ENCODE results near the gene MRPL17.
"Not testable (repeated sequence)": the region's sequence is repeated elsewhere in the genome, so short reads cannot be mapped to it uniquely, and the experiment has no call there.

MRPL17 gene

DNA sequence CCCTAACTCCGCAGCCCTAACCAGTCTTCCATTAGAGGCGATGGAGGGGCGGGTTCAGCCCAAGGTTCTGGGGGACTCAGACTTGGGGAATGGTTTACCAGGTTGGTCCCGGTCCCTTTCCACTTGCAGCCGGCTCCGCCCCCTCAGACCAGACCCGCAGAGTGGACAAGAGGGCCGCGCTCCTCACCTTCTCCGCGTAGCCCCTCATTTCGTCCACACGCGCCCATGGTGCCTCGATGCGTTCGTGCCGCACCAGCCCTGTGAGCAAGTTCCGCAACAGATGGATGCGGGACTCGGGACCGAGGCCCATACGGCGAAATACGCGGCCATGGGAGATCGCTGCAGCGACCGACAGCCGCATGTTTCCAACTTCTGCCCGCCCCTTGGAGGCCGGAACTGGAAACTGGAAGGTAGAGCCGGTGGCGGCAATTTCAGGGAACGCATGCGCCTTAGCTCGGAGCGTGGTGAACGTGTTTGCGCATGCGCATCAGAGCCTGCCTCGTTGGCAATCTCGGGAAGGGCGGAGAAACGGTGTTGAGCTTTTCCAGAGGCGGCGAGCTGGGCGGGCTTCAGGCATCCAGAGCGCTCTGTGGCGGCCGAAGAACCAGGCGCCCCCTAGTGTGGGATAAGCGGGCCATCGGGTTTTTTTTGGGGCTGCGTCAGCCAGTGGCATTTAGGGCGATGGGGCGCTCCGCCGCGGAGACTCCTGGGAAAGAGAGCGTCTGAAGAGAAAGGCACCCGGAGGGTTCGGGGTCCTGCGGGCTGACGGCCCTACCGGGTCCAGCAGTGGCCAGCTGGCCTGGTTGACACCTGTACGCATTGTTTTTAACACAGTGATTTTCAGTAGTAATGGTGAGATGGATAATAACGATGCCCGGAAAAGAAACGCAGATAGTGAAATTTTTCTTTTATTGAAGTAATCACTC is at the start of gene MRPL17:
TSS of gene MRPL17 (minus strand) at position 405 of the 926 bp plus-strand sequence. CDS start at position 361, 44 bp downstream.
- peak; percentile 100 for DNase-seq

DNA sequence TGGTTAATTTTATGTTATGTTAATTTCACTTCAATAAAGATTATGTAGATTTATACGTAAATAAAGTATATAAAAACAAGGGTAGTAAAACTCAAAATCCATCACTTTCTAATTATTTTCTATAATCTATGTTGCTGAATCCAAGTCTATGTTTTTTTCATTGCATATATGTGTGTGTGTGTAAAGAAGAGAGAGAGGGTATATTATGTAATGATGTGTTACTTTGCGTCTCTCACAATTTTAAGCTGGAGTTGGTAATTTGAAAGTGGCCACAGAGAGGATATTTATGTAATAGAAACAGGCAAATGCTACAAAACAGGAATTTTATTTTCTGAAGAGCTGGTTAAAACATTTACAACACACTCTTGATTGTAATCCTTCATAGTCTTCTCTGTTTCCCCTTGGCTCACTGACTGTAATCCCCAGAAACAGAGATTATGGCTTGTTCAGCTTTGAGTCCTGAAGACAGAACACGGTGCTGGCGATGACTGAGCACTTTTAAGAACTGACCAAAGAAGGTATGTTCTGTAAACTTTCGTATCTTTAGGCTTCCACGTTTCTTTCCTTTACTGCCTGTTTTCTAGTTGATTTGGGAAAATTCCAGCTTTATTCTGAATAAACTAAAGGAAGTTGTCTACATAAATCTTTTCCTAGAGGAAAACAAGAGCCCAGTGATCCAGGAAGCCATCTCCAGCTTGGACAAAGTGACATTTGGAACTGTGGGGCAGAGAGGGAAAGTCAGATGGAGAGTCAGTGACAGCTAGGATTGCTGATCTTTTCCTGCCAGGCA is 45.0 kb upstream of the MRPL17 start:
- DNase-seq = no peak

DNA sequence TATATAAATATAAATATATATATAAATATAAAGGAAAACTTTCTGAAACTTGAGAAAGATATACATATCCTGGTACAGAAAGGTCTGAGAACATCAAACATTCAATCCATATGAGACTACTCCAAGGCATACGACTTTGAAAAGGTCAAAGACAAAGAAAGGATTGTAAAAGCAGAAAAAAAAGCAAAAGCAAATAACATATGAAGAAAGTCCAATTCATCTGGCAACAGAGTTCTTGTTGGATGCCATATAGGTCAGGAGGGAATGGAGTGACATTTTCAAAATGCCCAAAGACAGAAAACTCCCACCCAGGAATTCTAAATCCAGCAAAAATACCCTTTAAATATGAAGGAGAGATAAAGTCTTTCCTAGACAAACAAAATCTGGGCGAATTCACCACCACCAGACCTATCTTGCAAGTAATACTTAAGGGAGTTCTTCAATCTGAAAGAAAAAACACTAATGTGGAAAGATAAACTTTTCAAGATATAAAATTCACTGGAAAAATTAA is 42.3 kb upstream of the MRPL17 start:
- DNase-seq = no peak

DNA sequence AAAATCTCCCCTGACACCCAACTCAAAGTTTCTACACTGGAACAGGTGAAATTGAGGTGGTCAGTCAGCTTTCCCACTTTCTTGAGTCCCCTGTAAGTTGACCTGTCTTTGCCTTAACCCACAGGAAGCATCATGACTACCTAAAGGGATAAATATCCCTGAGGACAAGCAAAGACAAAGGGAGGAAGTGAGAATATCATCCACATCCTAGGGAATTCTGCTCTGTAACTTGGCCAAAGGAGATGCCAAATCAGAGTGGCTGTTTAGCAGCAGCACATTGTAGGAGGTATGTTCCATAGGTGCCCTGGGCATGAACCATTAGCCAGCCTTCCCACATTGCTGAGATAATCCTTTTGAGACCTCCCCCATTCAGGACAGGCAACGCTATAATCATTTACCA is 40.9 kb upstream of the MRPL17 start:
- no peak for DNase-seq

DNA sequence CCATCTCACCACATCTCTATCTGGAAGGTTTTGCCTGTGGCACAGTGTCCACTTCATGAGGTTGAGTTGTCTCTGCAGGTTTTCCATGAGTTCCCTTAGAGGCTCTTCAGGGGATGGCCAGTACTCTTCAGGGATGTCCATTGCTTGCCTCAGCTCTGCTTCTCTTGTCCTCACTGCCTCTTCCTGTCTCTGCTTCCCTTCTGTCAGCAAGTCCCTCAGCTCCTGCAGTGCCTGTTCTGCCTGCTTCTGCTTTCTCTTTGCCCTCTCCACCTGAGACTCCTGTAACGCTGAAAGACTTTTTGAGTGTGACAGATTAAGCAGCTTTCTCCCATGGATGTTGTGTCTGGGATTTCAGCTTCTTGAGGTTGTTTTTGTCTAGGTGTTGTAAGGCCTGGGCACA is 38.2 kb upstream of the MRPL17 start:
- DNase-seq = no peak

DNA sequence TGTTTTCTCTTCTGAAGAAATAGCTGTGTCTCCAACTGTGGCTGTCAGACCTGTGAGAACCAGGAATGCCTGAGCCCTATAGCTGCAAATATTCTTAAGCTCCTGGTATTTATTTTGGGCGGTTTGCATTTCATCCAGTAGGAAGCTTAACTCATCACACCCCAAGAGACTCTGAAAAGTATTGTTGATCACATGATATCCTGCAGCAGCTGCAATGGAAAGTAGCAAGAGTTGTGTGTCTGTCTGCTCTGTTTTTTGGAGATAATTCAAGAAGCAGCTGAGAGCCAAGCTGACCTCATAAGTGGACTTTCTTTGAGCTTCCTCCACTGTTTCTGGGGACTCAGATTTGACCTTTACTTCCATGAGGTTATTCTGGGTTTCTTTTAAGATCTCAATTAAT is 36.4 kb upstream of the MRPL17 start:
- no peak for DNase-seq

DNA sequence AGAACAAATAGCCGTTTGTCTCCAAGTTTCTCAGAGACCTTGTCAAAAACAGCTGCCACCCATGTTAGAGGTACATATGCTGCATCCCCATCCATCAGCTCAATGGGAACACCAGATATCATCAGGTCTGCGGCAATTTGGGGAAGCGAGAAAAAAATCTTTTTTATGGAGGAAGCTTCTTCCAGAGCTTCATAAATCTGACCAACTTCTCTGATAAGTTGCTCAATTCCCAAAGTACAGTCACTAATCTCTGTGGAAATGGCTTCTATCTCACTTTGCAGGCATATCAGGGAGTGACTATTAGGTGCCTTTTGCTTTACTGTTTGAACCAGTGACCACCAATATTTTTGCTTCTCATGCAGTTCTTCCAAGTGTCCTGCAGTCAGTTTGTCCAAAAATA is 34.3 kb upstream of the MRPL17 start:
- DNase-seq = no peak

DNA sequence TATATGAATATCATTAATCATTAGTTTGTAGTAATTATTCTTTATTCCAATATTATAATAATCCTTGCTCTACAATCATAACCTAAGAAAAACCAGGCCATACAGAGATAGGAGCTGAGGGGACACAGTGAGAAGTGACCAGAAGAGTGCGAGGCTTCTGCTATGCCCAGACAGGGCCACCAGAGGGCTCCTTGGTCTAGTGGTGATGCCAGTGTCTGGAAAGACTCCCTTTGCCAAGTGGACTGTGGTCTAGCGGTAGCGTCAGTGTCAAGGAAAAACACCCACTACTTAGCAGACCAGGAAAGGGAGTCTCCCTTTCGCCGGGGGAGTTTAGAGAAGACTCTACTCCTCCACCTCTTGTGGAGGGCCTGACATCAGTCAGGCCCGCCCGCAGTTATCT is 28.4 kb upstream of the MRPL17 start:
- peak; percentile 25 to 43 for DNase-seq

DNA sequence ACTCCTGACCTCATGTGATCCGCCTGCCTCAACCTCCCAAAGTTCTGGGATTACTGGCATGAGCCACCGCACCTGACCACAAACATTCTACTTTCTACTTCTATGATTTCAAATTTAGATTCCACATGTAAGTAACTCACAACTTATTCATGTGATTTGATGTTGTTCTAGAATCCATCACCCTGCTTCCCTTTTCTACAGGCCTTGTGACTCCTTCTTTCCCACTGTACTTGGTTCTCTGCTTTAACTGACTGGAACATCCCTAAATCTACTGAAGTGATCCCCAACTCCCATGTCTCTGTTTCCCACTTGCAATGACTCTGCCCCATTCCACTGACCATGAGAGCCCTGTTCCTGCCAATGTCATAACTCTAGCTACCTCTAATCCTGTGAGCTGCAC is 25.7 kb upstream of the MRPL17 start:
- DNase-seq = no peak

DNA sequence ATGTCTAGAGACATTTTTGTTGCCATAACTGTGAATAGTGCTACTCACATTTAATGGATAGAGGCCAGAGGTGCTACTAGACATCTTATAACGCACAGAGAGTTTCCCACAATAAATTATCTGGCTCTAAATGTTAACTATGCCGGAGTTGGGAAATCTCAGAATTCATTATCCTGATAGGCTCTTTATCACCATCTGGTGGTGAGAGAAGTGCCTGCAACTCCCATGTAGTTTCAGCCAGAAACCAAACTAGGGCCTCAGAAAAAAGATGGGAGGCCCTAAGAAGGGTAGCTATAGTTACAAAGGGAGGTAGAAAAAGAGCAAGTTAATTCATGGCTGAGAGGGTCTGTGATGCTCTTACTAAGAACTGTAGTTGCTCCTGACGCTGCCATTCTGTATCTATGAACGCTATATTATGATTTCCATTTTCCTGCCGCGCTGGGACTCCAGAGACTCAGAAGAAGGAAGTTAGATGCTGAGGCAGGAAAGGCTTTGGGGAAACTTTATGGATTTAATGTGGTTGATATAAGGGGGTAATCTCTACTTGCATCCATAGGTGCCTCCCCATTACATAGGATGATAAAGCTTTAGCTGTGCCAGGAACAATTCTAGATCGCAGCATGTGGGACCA is 22.9 kb upstream of the MRPL17 start:
- DNase-seq = peak; percentile 12 to 62

DNA sequence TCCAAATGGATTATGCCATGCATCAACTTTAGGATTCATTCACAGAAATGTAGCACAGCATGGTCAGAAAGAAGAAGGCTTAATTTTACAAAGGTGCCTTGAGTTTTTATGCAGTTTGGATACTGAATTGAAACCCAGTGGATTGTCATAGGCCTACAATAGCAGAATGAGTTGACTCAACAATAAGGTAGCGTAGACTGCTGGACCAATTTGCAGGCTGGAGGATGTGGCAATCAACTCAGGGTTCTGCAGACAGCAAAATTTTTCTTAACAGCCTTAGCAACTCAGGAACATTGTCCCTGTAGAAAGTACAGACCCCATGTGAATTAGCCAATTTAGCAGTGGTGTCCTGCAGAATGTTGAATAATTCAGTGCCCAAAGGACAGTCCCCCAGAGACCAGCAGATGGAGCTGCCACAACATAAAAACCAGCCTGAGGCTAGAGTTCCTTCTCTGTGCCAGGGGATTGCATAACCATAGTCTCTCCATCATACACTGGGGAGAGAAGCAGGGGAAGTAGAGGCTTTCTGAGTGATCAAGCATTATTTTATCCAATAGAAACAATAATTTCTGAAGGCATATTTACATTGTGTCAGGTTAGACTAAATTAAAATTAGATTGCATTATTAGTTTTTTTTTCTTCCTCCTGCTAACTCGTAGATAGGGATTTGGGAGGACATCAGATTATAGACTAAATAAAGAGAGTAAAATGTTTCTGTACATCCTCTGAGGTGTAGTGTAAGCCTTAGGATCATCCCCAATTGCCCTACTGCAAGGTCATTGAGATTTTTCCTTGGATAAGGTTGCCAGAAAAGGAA is 20.3 kb upstream of the MRPL17 start:
- DNase-seq = peak; percentile 49 to 54

DNA sequence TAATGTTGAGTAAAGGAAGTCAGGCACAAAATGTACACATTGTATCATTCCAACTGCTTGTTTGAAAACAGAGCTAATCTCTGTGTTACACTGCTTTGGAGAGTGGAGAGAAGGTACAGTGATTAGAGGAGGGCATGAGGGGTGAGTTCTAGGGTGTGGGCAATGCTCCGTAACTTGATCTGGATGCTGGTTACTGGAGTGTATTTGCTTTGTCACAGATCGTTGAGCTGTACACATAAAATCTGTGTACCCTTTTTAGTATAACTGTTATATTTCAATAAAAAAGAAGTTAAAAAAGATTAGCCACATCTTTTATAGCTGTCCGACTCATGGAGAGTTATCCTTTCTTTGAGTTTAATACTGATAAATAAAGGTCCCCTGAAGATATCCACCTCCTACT is 18.8 kb upstream of the MRPL17 start:
- not testable (repeated sequence) for DNase-seq

DNA sequence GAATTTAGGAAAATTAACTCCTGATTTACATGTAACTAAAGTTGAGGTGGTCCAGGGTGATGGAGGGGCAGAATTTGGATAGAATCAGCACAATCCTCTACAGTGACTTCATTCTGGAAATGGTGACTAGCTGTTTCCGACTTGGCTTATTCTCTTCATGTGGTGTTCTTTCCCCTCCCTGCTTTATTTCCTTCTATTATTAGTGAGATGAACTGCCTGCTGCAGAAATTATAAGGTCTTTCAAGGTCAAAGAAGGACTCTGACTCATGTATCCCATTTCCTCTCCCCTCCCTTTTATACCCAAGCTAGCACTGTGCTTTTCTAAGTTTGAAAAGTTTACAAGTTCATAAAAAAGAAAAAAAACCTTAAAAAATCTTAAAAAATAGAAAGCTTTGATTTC is 12.2 kb upstream of the MRPL17 start:
- DNase-seq = no peak

DNA sequence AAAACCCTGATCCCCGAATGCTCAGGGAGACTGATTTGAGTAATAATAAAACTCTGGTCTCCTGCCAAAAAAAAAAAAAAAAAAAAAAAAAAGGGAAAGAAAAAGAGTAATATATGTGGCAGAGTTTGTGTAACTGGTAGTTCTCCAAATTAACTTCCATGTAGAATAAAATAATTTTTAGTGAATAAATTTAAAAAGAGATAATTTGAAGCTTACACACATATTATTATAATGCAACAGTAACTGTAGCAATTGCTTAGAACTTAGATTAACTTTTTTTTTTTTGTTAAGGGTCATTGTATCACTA is 11.0 kb upstream of the MRPL17 start:
- no peak for DNase-seq

DNA sequence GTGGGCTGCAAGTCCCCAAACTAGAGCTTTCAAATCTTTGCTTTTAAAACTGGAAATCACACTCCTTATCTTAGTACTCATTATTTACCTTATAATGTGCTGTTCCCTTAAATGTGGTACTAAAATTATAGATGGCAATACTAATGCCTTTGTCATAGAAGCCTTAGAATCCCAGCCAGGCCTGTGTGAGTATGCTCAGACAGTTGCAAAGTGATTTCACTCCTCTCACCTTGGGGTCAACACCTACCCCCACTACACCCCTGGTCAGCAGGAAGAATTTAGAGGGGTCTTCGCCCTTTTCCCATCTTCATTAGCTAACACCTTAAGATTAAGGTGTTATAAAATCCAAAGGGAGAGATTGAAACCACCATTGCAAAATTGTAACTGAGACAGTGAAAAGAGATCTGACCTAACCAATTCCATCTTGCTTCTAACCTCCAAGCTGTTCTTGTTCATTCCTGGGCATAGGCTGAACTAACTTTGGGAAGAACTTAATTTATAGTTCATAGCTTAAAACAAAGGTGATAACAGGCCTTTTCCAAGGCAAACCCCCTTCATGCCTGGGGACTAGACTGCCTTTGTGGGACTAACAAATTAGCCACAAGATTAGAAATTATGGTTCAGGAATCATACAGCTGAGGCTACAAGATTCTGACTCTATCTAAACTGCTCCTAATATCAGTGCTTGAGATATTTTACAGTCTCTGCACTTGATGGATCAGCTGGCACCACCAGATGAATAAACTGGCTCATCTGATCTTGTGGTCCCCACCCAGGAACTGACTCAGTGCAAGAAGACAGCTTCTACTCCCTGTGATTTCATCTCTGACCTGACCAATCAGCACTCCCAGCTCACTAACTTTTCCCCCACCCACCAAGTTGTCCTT is 10.4 kb upstream of the MRPL17 start:
- peak in 1 of 2 donors; percentile 72 for DNase-seq

DNA sequence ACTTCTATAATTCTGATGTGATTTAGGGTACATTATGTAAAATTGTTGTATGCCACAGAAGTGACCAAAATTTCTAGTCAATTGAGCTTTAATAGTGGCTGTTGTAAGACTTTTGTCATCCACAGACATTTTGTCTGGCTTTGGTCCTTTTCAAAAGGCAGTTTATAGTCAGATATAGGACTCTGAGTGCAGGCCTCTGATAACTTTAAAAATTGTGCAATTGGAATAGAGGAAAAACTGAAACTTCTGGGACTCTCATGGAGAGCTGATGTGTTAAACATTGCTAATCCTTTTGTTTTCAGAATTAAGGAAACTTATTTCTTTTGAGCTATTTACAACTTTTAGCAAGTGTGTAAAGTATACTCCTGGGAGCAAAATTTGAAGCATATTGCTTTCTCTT is 9.0 kb upstream of the MRPL17 start:
- DNase-seq = no peak

DNA sequence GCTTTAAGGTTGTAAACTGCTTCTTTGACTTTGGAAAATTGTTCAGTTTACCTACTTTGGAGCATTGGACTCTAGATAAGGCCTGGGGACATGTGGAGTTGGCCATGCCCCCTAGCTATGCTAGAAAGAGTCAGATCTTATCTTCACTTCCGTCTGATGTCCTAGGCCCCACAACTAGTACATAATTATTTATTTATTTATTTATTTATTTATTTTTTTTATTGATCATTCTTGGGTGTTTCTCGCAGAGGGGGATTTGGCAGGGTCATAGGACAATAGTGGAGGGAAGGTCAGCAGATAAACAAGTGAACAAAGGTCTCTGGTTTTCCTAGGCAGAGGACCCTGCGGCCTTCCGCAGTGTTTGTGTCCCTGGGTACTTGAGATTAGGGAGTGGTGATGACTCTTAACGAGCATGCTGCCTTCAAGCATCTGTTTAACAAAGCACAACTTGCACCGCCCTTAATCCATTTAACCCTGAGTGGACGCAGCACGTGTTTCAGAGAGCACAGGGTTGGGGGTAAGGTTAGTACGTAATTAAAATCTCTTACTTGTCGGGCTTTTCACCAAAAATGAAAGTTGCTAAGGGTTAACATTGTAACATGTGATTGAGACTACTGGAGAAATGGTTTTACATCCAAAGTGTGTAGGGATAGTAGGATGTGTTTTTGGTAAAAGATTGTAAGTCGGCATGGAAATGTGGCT is 7.4 kb upstream of the MRPL17 start:
- DNase-seq = not testable (repeated sequence)

DNA sequence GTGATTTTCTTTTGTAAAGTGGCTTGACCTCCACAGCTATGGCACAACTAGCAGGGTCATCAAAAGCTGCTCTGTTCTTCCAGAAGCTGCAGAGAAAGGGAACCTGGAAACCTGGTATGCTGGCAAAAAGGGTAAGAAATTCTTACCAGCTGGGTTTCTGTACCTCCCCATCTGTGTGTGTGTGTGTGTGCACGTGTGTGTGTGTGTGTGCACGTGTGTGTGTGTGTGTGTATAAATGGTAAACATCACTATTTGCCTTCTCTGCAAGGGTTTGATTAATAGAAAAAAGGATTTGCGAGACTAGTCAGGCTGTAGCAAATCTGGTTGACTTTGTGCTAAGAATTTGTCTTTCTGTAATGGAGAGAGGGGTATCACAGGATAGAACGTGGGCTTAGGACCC is 4.7 kb upstream of the MRPL17 start:
- no peak for DNase-seq

DNA sequence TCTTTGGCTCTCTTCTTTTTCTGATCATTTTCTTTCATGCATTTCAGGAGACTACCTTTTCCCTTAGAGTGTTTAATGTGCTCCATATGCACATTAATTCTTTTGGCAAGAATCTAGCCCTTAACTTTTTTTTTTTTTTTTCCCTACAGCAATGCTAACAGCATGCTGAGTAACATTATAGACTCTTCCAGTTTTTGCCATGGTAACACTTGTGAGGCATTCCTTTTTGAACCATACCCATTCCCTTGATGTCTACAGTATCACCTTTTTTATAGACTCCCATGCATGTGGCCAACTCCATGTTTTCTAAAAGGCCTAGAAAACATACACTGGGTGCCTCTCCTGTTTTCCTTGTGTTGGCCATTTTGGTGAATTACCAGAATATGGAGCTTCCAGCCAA is 2.9 kb upstream of the MRPL17 start:
- no peak for DNase-seq

DNA sequence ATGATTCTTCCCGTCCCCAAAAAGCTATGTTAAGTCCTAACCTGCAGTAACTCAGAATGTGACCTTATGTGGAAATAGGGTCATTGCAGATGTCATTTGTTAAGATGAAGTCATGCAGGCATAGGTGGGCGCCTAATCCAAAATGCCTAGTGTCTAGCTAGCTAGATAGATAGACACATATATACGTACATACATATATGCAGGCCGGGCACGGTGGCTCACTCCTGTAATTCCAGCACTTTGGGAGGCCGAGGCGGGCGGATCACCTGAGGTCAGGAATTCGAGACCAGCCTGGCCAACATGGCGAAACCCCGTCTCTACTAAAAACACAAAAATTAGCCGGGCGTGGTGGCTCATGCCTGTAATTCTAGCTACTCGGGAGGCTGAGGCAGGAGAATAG is 928 bp upstream of the MRPL17 start:
- not testable (repeated sequence) for DNase-seq

DNA sequence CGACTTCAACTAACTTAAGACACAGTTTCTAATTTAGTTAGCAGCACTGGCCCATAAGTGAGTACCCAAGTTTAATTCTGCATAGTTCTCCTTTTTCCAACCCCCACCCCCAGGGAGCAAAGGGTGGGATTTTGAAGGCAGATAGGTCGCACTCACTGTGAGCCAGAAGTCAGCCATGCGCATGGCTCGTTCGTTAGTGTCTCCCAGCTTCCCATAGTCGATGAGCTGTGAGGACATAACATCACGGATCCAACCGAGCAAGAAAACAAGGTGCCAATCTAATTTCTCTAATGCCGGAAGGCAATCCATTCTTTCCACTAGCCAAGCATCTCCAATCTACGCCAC is 577 bp downstream of the MRPL17 start:
- DNase-seq = no peak
